NCI-H187 treated with DMSO at 0.1 percent for 48 hours (cell line): Measurements from ENCODE around the gene TMEM204.

ENCODE experiments used
- DNase-seq: peaks from one replicate; lab custom pipeline; 2025; lab: John Stamatoyannopoulos, UW

The TMEM204 gene

DNA sequence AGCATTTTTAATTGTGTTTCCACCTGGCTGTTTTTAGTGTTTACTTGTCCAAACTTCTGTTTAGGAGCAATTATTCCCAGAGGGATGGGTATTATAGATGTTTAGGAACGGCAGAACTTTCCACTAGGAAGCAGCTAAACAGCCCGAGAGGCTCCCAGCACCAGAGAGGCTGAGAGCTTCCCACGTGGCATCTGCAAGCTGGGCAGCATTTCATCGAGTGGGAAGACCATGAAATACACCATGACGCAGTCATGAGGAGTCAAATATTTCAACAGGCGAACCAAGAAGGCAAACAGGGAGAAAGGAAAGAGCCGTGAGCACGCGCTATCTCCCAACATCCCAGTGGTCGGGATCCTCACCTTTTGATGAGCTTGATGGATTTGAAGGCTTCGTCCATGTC is 24.1 kb downstream of the TMEM204 start:
- no peak for DNase-seq

DNA sequence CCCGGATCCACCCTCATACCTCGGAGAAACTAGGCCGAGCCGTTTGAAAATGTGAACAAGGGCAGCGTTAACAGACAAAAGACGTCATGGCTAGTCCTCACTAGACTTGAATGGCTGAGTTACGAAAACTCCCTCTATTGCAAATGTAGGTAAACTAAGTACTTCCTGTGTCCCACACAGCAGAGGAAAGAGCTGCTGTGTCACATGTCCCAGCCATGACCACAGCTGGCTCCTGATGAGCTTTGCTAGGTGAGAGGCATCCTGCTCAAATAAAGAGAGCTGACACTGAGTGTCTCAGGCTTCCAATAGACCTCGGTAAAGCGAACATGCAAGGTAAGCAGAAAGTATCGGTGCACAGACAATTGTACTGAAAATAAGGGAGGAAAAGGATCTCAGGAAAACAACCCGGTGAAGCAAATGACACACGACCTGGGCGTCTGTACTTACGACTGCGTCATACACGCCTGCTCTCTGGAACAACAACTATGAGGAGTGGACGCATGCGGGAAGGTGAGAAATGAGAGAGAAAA is 26.0 kb downstream of the TMEM204 start:
- DNase-seq: no peak

DNA sequence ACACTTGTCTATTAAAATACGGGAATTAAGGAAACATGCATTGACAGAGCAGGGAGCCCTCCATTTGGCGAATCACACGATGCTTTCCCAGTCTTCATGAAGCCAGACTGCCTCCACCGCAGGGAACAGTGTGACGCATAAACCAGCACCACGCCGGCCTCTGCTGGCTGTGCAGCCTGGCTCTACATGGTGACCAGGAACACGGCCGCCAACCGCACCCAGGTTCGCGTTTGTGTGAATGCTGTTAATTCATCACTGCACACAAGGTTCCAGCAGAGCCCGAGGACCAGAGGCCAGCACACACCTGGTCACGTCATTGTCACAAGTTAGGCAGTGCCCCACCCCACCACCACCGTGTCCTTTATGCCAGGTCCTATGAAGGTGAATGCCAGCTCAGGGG is 26.7 kb downstream of the TMEM204 start:
- no peak for DNase-seq

DNA sequence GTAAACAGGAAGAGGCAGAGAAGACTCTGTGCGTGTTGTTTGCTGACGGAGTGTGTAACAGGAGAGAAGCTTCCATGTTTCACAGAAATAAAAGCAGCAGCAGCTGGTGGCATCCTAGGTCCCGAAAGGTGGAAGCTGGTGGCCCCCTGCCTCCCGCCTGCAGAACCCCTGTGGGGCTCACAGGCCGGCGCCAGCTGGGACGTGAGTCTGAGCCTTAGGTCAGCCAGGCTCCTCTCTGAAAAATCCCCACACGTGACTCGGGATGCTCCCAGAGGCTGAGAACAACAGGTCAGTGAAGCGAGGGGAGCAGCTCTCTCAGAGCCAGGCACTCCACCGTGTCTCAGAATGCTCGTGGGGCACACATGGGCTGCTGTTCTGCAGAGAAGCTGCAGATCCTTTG is 27.4 kb downstream of the TMEM204 start:
- no peak for DNase-seq

DNA sequence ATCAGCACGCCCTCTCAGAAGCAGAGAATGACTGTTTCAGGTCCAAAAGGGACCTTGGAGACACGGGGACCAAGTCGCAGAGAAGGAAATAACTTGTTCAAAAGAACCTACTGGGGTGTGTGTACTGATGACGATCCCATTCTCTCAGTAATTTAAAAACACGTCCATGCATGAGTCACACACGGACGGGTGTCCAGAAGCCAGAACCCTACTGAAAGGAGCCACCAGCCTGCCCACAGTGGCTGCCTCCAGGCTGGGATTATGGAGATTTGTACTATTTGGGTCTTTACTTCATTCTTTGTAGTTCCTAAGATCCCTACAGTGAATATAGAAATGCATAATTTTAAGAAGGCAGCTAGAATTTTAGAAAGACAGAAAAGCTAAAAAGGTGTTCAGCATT is 27.8 kb downstream of the TMEM204 start:
- DNase-seq: no peak

DNA sequence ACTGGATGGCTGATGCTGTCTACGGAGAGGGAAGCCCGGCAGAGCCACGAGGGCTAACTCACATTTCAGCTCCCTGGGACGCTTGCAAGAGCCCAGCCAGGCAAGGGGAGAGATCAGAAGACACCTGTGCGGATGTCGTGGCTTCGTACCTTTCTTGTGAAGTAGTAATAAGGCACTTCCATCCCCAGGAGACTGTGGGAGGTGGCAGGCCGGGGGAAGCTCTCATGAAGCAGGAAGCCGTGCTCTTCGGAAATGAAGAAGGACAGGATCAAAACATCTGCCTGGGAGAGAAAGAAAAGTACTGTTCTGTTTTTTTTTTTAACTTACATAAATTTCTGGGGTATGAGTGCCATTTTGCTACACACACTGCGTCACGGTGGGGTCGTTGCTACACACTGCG is 28.4 kb downstream of the TMEM204 start:
- DNase-seq: no peak

DNA sequence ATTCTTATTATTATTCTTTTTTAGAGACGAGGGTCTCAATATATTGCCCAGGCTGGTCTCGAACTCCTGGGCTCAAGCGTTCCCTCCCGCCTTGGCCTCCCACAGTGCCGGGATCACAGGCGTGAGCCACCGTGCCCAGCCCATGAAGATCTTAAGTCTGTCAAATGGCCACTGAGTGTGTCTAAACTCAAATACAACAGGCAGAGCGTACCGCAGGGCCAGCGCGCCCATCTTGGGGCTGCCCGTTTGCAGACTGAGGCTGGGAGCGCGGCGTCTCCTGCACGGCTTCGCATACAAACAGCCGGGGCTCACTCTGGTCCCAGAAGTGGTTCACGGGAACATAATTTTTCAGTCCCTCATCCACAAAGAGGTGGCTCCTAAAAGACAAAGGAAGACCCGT is 30.3 kb downstream of the TMEM204 start:
- no peak for DNase-seq

DNA sequence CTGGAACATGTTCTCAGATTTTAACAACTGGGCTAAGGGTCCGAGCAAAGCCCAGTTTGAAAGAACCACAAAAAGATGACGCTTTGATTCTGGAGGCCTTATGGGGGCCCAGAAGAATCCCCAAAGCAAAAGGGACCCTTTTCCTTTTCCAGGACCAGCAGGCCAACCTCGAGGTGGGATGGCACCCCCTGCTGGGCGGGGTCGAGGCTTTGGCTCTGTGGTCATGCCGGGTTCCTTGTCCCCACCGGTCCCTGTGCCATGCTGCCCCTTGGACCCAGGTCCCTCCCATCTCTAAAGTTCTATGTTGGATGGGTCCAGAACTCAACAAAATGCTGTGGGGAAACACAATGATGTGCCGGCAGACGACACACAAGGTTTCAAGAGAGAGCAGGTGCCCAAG is 30.9 kb downstream of the TMEM204 start:
- DNase-seq: no peak

DNA sequence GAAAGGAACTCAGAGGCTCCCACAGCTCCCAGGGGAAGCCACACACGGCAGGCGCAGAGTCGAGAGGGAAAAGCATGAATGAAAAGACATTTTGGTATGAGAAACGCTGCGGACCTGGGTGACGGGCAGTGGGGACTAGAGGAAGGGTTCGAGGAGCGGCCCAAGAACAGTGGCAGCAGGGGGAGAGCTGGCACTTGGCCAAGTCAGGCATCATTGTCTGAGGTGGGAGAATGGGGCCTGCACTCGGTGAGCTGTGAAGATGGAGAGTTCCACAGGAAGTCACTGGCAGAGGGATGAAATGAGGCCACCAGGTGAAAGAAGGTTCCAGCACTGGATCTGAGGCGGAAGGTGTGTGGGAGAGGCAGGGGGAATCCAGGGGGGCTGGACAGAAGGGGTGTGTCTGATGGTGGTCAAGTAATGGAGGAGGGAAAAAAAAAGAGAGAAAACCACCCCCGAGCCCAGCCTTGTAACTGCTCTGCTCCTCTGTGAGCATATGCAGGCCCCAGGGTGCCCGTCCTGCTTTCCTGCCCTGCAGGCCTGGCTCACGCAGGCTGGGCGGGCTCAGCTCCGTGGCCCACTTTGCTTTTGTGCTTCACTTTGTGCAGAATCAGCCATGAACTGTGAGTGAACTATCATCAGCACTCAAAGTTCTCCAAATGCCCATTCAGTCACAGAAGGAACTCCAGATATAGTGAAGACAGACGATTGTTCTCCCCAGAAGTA is 31.8 kb downstream of the TMEM204 start:
- no peak for DNase-seq

DNA sequence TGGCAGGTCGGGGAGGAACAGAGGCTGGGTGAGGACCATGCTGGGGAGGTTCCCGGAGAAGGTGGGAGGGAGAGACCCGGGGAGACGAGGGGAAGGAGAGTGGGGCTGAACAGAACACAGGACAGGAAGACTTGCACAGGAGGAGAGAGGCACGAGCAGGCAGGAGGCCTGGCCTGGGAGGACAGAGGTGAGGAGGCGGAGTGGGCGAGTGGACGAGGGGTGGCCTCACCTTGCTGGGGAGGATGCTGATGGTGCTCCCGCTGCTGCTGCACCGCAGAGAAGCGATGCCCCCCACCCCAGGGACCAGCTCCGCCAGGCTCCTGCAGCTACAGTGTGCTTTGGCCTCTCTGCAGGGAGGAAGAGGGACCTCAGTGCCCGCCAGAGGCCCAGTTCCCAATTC is 34.5 kb downstream of the TMEM204 start:
- no peak for DNase-seq

DNA sequence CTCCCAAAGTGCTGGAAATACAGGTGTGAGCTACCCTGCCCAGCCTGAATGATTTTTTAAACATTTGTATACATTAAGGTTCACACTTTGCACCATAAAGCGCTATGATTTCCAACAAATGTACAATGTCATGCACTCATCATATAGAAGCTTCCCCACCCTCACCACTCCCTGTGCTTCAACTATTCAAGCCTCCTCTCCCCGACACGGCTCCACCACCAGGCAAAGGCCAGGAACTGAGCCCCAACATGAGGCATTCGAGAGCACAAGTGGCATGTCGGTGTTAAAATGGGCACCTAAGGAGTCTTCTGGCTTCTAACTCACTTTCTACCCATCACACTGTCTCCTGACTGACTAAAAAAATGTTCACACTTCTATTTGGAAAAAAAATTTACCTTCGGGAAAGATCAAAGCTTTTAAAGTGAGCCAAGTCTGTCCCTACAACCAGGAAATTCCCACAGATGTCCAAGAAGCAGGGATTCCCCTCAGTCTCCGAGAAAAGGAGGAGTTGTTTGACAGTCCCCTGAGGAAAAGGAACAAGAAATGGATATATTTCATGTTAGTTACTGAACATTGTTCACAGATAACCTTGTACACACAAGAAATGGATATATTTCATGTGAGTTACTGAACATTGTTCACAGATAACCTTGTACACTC is 37.7 kb downstream of the TMEM204 start:
- no peak for DNase-seq

DNA sequence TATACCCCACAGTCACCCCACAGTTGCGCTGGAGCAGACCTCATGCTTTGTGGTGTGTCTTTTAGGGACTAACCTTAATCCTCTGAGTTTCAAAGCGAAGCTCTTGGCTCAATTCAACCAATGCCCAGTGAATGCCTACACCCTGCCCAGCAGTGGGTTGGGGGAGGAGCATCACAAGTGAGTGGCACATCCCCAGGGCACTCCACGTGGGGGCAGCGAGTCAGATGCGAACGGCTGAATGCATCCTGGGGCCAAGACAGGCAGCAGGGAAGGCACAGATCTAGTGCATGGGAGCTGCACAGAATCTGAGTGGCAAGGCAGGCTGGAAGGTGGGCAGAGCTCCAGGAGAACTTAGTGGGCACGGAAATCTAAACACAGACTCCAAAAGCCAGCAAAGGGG is 39.2 kb downstream of the TMEM204 start:
- no peak for DNase-seq

DNA sequence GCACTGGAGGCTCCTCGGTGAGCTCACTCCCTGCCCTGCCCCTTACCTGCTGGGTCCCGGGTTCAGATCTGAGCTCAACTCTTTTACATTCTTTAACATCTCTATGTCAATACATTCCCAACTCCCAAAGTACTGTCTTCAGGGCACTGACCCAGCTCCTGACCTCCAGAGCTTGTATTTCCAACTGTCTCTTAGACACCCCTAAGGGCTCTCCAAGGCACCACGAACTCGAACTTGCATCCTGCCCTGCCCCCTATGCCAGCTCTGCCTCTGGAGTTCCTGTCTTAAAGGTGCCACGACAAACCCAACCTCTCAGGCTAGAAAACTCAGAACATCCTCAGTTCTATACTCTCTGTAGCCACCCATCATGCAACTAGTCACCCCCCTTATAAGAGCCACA is 39.8 kb downstream of the TMEM204 start:
- no peak for DNase-seq

DNA sequence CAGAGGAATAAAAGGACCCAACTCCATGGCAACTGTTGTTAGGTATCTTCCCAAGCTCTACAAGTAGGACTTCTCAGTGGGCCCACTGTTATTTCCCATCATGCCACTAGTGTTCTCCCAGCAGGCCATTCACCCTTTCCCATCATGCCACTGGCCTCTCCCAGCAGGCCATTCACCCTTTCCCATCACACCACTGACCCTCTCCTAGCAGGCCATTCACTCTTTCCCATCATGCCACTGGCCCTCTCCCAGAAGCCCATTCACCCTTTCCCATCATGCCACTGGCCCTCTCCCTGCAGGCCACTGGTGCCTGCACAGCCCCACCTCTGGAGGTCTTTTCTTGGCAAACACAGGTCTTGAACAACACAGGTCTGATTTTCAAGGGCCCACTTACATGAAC is 42.1 kb downstream of the TMEM204 start:
- no peak for DNase-seq

DNA sequence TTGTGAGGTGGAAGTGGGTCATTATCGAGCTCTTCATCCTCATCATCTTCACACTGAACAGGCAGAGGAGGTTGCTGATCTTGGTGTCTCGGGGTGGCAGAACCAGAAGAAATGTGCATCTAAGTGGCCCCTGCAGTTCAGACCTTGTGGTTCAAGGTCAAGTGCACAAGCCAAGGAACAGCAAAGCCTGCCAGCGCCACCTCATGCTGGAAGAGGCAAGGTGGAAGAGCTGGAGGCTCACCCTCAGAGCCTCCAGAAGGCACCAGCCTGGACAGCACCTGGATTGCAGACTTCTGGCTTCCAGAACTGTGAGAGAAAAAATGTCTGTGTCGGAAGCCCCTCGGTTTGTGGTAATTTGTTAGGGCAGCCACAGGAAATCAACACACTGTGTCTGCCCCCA is 45.7 kb downstream of the TMEM204 start:
- no peak for DNase-seq

DNA sequence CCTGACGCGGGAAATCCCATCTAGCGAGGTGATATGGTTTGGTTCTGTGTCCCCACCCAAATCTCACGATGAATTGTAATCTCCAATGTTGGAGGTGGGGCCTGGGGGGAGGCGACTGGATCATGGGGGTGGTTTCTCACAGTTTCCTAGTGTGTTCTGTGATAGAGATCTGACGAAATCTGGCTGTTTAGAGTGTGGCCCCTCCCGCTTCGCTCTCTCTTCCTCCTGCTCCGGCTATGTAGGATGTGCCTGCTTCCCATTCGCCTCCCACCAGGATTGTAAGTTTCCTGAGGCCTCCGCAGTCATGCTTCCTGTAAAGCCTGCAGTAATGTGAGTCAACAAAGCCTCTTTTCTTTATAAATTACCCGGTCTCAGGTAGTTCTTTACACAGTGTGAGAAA is 46.8 kb downstream of the TMEM204 start:
- no peak for DNase-seq

DNA sequence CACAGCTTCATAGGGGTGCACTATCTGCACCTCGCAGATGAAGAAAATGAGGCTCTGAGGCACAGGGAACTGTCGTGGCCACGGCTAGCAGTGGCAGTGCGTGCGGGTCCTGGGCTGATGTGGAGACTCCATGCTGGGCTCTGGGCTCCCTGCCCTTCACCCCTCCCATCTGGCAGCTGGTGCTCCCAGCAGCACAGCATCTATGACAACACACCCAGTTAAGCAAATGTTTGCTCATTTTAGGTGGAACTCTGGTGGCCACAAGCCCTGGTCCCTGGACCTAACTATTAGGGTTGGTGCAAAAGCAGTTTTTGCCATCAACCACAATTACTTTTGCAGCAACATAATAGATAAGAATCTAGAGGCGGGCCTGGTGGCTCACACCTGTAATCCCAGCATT is 47.5 kb downstream of the TMEM204 start:
- DNase-seq: no peak

DNA sequence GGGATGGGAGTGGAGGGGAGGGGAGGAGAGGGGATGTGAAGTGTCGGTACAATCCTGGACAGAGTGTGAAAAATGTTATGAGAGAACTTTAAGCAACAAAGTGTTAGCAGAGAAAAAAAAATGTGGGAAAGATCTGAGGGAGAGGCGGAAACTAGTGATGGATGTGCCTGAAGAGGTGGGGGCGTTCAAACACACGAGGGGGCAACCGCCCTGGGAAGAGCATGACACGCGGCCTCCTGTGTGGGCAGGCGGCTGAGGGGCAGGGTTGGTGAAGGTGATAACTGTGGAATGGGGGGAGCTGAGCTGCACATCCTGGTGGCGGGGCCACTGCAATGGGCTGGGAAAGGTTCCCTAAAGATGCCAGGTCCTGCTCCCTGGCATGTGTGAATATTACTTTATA is 48.3 kb downstream of the TMEM204 start:
- DNase-seq: no peak

DNA sequence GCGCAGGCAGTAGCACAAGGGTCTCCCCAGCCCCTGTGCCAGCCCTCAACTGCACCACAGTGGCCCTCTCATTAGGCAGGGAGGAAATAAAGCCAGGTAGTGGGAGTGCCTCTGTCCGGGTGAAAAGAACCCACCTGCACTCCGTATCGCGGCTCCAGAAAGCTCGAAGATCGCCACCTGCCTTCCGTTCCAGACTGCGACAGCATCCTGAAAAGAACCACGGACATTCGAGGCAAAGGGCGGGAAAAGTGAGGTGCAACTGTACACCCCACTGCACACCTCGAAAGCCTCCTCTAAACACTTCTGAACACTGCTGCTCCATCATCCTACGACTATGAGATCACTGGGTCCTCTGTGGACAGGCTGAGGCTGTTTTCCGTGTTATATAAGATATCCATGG is 49.7 kb downstream of the TMEM204 start:
- no peak for DNase-seq

DNA sequence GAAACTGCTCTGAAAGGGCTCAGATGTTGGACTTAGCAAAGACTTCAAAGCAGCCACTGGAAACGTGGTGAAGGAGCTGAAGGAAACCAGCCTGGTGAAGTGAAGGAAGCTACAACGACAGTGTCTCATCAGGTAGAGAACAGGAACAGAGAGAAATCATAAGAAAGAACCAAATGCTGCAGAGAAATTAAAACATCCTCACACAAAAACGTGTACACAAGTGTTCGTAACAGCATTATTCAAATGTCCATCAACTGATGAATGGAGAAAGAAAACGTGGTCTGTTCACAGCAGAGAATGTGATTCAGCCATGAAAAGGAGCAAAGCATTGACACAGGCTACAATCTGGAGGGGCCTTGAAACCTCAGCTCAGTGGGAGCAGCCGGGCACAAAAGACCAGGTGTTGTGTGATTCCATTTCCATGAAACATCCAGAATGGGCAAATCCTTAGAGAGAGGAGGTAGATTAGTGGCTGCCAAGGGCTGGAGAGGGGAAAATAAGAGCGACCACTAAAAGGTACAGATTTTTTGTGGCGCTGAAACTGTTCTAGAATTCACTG is 51.5 kb downstream of the TMEM204 start:
- DNase-seq: no peak

DNA sequence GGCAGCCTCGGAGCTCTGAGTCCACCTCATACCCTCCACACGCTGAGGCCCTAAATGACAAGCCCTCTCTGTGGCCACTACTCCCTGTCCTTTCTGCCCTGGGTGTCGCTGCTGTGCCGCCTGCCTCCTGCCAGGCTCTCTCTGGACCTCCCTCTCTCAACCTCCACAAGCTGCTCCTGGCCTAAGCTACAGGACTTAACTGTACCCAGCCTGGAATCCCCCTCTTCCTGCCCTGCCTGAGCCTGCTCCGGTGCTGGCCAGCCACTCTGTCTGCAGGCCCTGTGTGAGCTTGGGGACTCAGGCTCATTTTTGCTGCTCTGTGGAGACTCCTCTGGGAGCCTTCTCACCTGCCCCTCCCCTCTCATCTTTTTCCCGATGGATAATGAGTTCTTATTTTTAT is 56.9 kb downstream of the TMEM204 start:
- no peak for DNase-seq

DNA sequence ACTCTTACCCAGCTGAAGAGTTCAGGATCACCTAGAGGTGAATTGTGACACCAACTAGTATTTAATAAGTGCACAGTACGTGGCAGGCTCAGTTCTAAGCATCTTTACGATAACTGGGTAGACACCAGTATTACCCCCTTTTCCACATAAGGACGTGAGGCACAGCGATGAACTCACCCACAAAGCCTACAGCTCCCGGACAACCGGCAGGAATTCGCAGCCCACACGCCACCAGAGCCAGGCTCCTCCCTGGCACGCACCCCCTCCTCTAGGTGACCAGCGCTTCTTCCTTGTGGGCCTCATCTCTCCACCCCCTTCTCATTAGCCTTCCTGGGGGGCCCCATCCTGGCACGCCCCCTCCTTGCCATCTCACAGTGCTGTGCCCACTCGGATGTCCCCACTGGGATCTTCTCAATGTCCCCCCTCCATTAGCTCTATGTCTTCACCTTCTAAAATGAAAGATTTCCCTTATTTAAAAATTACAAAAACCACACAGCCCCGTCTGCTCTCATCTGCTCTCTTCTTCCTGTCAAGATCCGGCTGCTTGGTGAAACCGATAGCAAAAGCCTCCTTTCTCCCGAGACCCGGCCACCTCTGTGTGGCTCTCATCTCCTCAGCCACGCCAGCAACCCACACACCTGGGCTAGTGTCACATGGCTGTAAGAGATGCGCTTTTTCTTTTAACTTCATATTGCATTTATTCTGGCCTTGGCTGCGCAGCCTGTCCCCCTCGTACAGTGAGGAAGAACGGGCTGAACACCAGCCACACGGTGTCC is 57.7 kb downstream of the TMEM204 start:
- DNase-seq: no peak

DNA sequence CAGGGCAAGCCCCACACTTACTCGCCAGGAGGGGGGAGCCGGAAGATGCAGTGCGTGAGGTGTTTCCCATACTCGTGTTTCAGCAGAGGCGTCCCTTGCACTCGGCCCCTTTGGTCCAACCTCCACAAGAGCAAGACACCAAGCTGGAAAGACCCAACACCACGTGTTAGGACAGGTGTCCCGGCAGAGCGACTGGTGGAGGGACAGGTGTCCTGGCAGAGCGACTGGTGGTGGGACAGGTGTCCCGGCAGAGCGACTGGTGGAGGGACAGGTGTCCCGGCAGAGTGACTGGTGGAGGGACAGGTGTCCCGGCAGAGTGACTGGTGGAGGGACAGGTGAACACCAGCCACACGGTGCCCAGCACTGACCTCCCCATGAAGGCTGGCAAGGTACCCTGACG is 59.0 kb downstream of the TMEM204 start:
- DNase-seq: no peak
